Mucosa of descending colon (tissue), 3 donors: ENCODE measurements around the gene MYO16. TPM values are rescaled to one million over a fixed set of nuclear protein-coding genes. Genes with fewer than 3 reads are reported as not detected.

ENCODE experiments used
- ATAC-seq: fragments of 200-7000 bp; cut with Tn5 transposase; one replicate; pipeline ENCODE4 v1.9.1; 2020; ENCODE audit warnings: mild to moderate bottlenecking, moderate library complexity
- DNase-seq, 3 donors: peaks; one replicate each; pipeline ENCODE4 v3.0.0-alpha.2; 2020
- H3K36me3 ChIP-seq: fragments of 200-600 bp; one replicate; pipeline ENCODE4 v1.8.0; 2021; ENCODE audit warnings: low read depth, mild to moderate bottlenecking
- H3K4me1 ChIP-seq: fragments of 200-600 bp; one replicate; pipeline ENCODE4 v1.8.0; 2021; ENCODE audit warnings: low read depth, mild to moderate bottlenecking
- H3K4me3 ChIP-seq: fragments of 200-600 bp; one replicate; pipeline ENCODE4 v1.8.0; 2021; ENCODE audit warnings: mild to moderate bottlenecking
- H3K9me3 ChIP-seq: fragments of 200-600 bp; one replicate; pipeline ENCODE4 v1.8.0; 2021; ENCODE audit warnings: mild to moderate bottlenecking
- intact Hi-C, 2 donors: fragments of 100-400 bp; cut with DNase I in 1 of 2; cut with micrococcal nuclease in 1 of 2; formaldehyde crosslinking; loops; one replicate each; pipeline versions ENCODE4 v1.11.0 to v1.11.1; 2022; cut with DNase I, micrococcal nuclease
- total RNA-seq, 3 donors: library from RNA; stranded (reverse); fragmentation: NEBNext Ultra II Directional in 2 of 3; extraction: Animal tissue kit (Norgen Biotek cat#: 25700) in 2 of 3; gene quantifications; one replicate each; pipeline versions ENCODE4 v1.2.1 to v1.2.4, GENCODE V29; 2021 to 2023
- TF ChIP-seq, protein P1 (sequence below): fragments of 200-600 bp; IDR thresholded peaks from one replicate; pipeline ENCODE4 v1.8.0; 2022; ENCODE audit warnings: antibody characterized with exemption, mild to moderate bottlenecking
- donor health status: DM: no; HTN: no; CAD: no; lungs with moderate emphysema.
- donor health status: DM: no; HTN: no; CAD: no.
- donor health status: DM: no; HTN: yes; CAD: no.

The MYO16 gene
- total RNA-seq, 3 donors from 2014 or later = 0.06 TPM; not detected in 2

- Histone ChIP-seq H3K4me3 (no peak overlapping the region), H3K9me3 (no peaks in the 10 kb centered on the region), H3K36me3 (no peaks in the 10 kb centered on the region), H3K4me1 (no peaks in the 10 kb centered on the region)
- intact Hi-C loops = no loop called here
- TF ChIP-seq, protein P1, sequence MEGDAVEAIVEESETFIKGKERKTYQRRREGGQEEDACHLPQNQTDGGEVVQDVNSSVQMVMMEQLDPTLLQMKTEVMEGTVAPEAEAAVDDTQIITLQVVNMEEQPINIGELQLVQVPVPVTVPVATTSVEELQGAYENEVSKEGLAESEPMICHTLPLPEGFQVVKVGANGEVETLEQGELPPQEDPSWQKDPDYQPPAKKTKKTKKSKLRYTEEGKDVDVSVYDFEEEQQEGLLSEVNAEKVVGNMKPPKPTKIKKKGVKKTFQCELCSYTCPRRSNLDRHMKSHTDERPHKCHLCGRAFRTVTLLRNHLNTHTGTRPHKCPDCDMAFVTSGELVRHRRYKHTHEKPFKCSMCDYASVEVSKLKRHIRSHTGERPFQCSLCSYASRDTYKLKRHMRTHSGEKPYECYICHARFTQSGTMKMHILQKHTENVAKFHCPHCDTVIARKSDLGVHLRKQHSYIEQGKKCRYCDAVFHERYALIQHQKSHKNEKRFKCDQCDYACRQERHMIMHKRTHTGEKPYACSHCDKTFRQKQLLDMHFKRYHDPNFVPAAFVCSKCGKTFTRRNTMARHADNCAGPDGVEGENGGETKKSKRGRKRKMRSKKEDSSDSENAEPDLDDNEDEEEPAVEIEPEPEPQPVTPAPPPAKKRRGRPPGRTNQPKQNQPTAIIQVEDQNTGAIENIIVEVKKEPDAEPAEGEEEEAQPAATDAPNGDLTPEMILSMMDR = no peak
- DNase-seq = no peak
- ATAC-seq = no peak
These were observed 571.1 kb downstream of the MYO16 start for GRCh38 chr13:109200556-109200955.

GRCh38 chr13:109203587-109203986 lies 574.2 kb downstream of the MYO16 start:
- DNase-seq (no peak), ATAC-seq (no peak)
- no peaks in the 10 kb centered on the region for H3K9me3 ChIP-seq
- intact Hi-C loops = no loop called here
- no peak overlapping the region for H3K4me3 ChIP-seq
- H3K36me3 ChIP-seq = no peaks in the 10 kb centered on the region
- H3K4me1 ChIP-seq = no peaks in the 10 kb centered on the region
- TF ChIP-seq, protein P1 = no peak

- Histone ChIP-seq H3K4me3 (no peak overlapping the region), H3K4me1 (no peaks in the 10 kb centered on the region), H3K9me3 (no peaks in the 10 kb centered on the region), H3K36me3 (no peaks in the 10 kb centered on the region)
- TF ChIP-seq, protein P1 = no peak
- intact Hi-C loops = no loop called here
- ATAC-seq (no peak), DNase-seq (no peak)
These were observed 574.8 kb downstream of the MYO16 start for GRCh38 chr13:109204252-109204651.

DNA sequence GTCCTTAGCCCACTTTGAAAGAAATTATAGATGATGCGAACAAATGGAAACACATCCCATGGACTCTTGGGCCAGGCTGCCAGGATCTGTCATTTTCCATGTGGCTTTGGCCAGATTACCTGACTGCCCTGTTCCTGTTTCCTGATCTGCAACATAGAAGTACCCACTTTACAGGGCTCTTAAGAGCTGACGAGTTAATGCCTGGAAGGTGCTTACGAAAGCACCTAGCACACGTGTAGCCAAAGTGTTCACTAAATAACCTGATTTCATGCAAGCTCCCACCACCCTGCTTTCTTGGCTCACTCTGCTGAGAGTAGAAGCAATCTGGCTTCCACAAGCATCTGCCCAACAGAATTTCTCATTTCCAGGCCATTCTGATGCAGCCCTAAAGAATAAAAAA lies 575.2 kb downstream of the MYO16 start:
- no peaks in the 10 kb centered on the region for H3K36me3 ChIP-seq
- DNase-seq (no peak), ATAC-seq (no peak)
- H3K9me3 ChIP-seq = no peaks in the 10 kb centered on the region
- intact Hi-C loops = no loop called here
- TF ChIP-seq, protein P1 = no peak
- H3K4me1 ChIP-seq = no peaks in the 10 kb centered on the region
- no peak overlapping the region for H3K4me3 ChIP-seq

GRCh38 chr13:109205315-109205714 lies 575.9 kb downstream of the MYO16 start:
- no peaks in the 10 kb centered on the region for H3K36me3 ChIP-seq

More at GRCh38 chr13:109205315-109205714, 575.9 kb downstream of the MYO16 start:
- ATAC-seq (no peak), DNase-seq (no peak)
- TF ChIP-seq, protein P1 = no peak
- Histone ChIP-seq H3K4me1 (no peaks in the 10 kb centered on the region), H3K9me3 (no peaks in the 10 kb centered on the region), H3K4me3 (no peak overlapping the region)
- intact Hi-C loops = no loop called here
